Ovary (tissue), 9 donors: ENCODE measurements around the gene TMEM139. TPM values are rescaled to one million over a fixed set of nuclear protein-coding genes. Genes with fewer than 3 reads are reported as not detected.

ENCODE experiments used
- DNase-seq, 5 donors: peaks; one replicate each; pipeline ENCODE4 v3.0.0-alpha.2; 2019 to 2020
- H3K27ac ChIP-seq, 2 donors: fragments of 200-600 bp; one replicate each; pipeline versions ENCODE4 v1.5.1 to v1.8.0; 2019 to 2022
- H3K27me3 ChIP-seq: fragments of 200-600 bp; one replicate; pipeline ENCODE4 v1.8.0; 2022
- H3K36me3 ChIP-seq: fragments of 200-600 bp; sonication (generic); one replicate; pipeline ENCODE4 v1.5.1; 2019
- H3K4me1 ChIP-seq: one replicate; pipeline ENCODE4 v1.8.1; 2013; ENCODE audit warnings: mild to moderate bottlenecking, moderate library complexity; ENCODE audit not compliant: insufficient read depth
- H3K4me3 ChIP-seq: fragments of 200-600 bp; sonication (generic); one replicate; pipeline ENCODE4 v1.5.1; 2017
- H3K9me3 ChIP-seq, 2 donors: fragments of 200-600 bp in 1 of 2; sonication (generic) in 1 of 2; one replicate each; pipeline versions ENCODE4 v1.5.1 to v1.8.1; 2013 to 2019; ENCODE audit warnings: mild to moderate bottlenecking in 1 of 2, moderate library complexity in 1 of 2
- CTCF ChIP-seq, 3 donors: fragments of 450-650 bp in 2 of 3; fragments of 200-600 bp in 1 of 3; IDR thresholded peaks; one replicate each; pipeline versions ENCODE4 v1.5.1 to v1.8.0; 2016 to 2022; ENCODE audit warnings: antibody characterized with exemption in 3 of 3, mild to moderate bottlenecking in 1 of 3
- EP300 ChIP-seq: sonication (generic); formaldehyde crosslinking; IDR thresholded peaks from one replicate; pipeline ENCODE4 v1.6.1; 2017; ENCODE audit warnings: antibody characterized with exemption
- POLR2A ChIP-seq: fragments of 450-650 bp; IDR thresholded peaks from one replicate; pipeline ENCODE4 v1.6.1; 2017; ENCODE audit warnings: antibody characterized with exemption, mild to moderate bottlenecking, moderate library complexity
- WGBS, 3 donors: extraction: QIAGEN DNeasy Blood & Tissue Kit in 1 of 3; methylation state at CpG; one replicate each; pipeline versions ENCODE4 v1.1.5 to v1.1.7; 2013 to 2017; 5-methylcytosine and 5-hydroxymethylcytosine counted together
- intact Hi-C, 4 donors: fragments of 100-400 bp; cut with DNase I; formaldehyde crosslinking; loops; one replicate each; pipeline versions ENCODE4 v1.11.0 to v1.15.1; 2022 to 2023
- polyA plus RNA-seq, 2 donors: library from polyadenylated mRNA; stranded (reverse); fragments of 200-250 nt in 1 of 2; fragments of 350-450 nt in 1 of 2; fragmentation: Illumina TruSeq in 1 of 2; extraction: RNeasy Lipid Tissue Mini Kit (QIAGEN cat#74804) in 1 of 2; gene quantifications; one replicate each; pipeline ENCODE4 v1.2.3, GENCODE V29; 2013 to 2014
- total RNA-seq, 7 donors: library from RNA; depleted of rRNA in 2 of 7; stranded (reverse); fragments of >200 nt in 2 of 7; fragmentation: NEBNext Ultra II Directional in 3 of 7; extraction: Animal tissue kit (Norgen Biotek cat#: 25700) in 3 of 7; gene quantifications; one replicate each; pipeline versions ENCODE4 v1.1.0 to v1.2.4, GENCODE V29; 2016 to 2023
- donor health status: DM: no; HTN: no; CAD: no; lungs with moderate emphysema.
- donor health status: DM: no; HTN: no; CAD: no.
- donor health status: Bipolar disorder and iron deficiency.
- donor health status: DM: yes; HTN: yes; CAD: no.
- donor health status: DM: no; HTN: no; CAD: no.
- donor health status: DM: yes; HTN: yes; CAD: no.

The TMEM139 gene
- total and polyA plus RNA-seq, 9 donors: 0.35 to 10.8 (median 0.61) TPM

GRCh38 chr7:143243111-143243510 is 41.6 kb upstream of the TMEM139 start:
- DNase-seq: no peak
- Histone ChIP-seq H3K4me3 (no peak overlapping the region), H3K27me3 (no peaks in the 10 kb centered on the region), H3K36me3 (no peaks in the 10 kb centered on the region), H3K27ac (no peak overlapping the region), H3K4me1 (peaks cover 1% of the 10 kb centered on the region), H3K9me3 (no peaks in the 10 kb centered on the region)
- intact Hi-C loops: loop anchor here (5.0 to 10.0 kb wide), 2 partner anchors 62 to 174 kb away; no protein-coding TSS in a partner anchor
- 50 to 68% (median 57%) methylated on average over 7 of the region's 7 CpGs for WGBS, 3 donors
- no peak for TF ChIP-seq POLR2A
- TF ChIP-seq CTCF (IDR thresholded peaks at IDR 0.05): no peak
- no peak for TF ChIP-seq EP300

- peaks cover 1% of the 10 kb centered on the region for H3K4me1 ChIP-seq
- no peaks in the 10 kb centered on the region for H3K27me3 ChIP-seq
- intact Hi-C loops: loop anchor here (5.0 to 10.0 kb wide), 2 partner anchors 61 to 174 kb away; no protein-coding TSS in a partner anchor
- no peaks in the 10 kb centered on the region for H3K36me3 ChIP-seq
- 52 to 62% (median 61%) methylated on average over 3 of the region's 3 CpGs for WGBS, 3 donors
- H3K27ac ChIP-seq: no peak overlapping the region
- TF ChIP-seq CTCF (IDR thresholded peaks at IDR 0.05): no peak
- no peak for TF ChIP-seq POLR2A
- no peak for TF ChIP-seq EP300
- DNase-seq: no peak
- no peak overlapping the region for H3K4me3 ChIP-seq
- H3K9me3 ChIP-seq: no peaks in the 10 kb centered on the region
Measured at GRCh38 chr7:143243614-143244013, 41.1 kb upstream of the TMEM139 start.

- DNase-seq: no peak
- no peaks in the 10 kb centered on the region for H3K36me3 ChIP-seq
- no peaks in the 10 kb centered on the region for H3K9me3 ChIP-seq
- no peak overlapping the region for H3K4me3 ChIP-seq
- H3K4me1 ChIP-seq: peaks cover 1% of the 10 kb centered on the region
- H3K27ac ChIP-seq: no peak overlapping the region
- WGBS, 3 donors: 59 to 72% (median 60%) methylated on average over 1 of the region's 1 CpG
- no peaks in the 10 kb centered on the region for H3K27me3 ChIP-seq
- intact Hi-C loops: loop anchor here (5.0 to 10.0 kb wide), 2 partner anchors 60 to 173 kb away; no protein-coding TSS in a partner anchor
- TF ChIP-seq POLR2A (no peak), CTCF (IDR thresholded peaks at IDR 0.05) (no peak), EP300 (no peak)
Measured at GRCh38 chr7:143244321-143244720, 40.4 kb upstream of the TMEM139 start.

- no peak overlapping the region for H3K4me3 ChIP-seq
- TF ChIP-seq POLR2A (no peak), EP300 (no peak), CTCF (IDR thresholded peaks at IDR 0.05) (no peak)
- no peaks in the 10 kb centered on the region for H3K36me3 ChIP-seq
- intact Hi-C loops: loop anchor here in 2 of 4 donors (10.0 kb wide), 1 partner anchor 60 kb away; no protein-coding TSS in a partner anchor
- no peak overlapping the region for H3K27ac ChIP-seq
- peaks cover 1% of the 10 kb centered on the region for H3K4me1 ChIP-seq
- no peaks in the 10 kb centered on the region for H3K9me3 ChIP-seq
- no peaks in the 10 kb centered on the region for H3K27me3 ChIP-seq
- no peak for DNase-seq
- WGBS, 3 donors: 61 to 72% (median 67%) methylated on average over 3 of the region's 3 CpGs
Measured at GRCh38 chr7:143245123-143245522, 39.6 kb upstream of the TMEM139 start.
